A172 (cell line): ENCODE data around the gene NPPA. TPM values are rescaled to one million over a fixed set of nuclear protein-coding genes. Genes with fewer than 3 reads are reported as not detected.
"Not testable (repeated sequence)": the region's sequence is repeated elsewhere in the genome, so short reads cannot be mapped to it uniquely, and the experiment has no call there.

Source experiments
- DNase-seq: peaks from one replicate; pipeline ENCODE4 v3.0.0-alpha.2; 2015; ENCODE audit warnings: low spot score
- total RNA-seq: library from RNA; depleted of rRNA; stranded (reverse); fragments of >200 nt; shearing (Covaris generic); gene quantifications from 2 replicates; pipeline ENCODE4 v1.2.3, GENCODE V29; 2014; rRNA removed

Gene NPPA
- total RNA-seq, 1 experiment from 2014 or later = not detected

GRCh38 chr1:11807133-11807532, 40.5 kb downstream of the NPPA start:
- DNase-seq = no peak

GRCh38 chr1:11806307-11806936, 41.2 kb downstream of the NPPA start:
- DNase-seq = no peak

- peak; percentile 93 for DNase-seq
Measured at GRCh38 chr1:11805422-11806306, 41.9 kb downstream of the NPPA start, which contains the start of the genes CLCN6 and MTHFR. Gene CLCN6, plus strand, starts transcription at chr1:11806191. Its CDS starts 72 bp downstream, at chr1:11806263. Gene MTHFR, minus strand, starts transcription at chr1:11805964. Its CDS starts 2,848 bp downstream, at chr1:11803116.

GRCh38 chr1:11804666-11805421, 42.7 kb downstream of the NPPA start:
- DNase-seq = peak; percentile 32

DNA sequence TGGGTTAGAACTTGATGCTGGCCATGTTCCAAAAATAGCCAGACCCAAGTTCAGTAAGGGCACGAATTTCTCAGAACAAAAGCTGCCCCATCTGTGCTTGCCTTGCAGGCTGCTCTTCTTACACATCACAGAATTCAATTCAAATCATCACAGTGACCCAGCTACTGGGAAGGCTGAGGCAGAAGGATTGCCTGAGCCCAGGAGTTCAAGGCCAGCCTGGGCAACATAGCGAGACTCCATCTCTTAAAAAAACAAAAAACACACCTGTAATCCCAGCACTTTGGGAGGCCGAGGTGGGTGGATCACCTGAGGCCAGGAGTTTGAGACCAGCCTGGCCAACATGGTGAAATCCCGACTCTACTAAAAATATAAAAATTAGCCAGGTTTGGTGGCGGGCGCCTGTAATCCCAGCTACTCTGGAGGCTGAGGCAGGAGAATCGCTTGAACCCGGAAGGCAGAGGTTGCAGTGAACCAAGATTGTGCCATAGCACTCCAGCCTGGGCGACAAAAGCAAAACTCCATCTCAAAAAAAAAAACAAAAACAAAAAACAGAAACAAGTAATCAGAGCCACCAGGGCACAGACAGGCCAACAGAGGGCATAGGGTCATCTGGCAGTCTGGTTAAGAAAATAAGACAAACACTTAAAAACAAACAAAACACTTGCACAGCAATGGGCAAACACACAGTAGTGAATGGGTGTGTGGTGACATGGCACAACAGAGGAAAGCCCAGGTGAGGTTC, 43.5 kb downstream of the NPPA start:
- DNase-seq = not testable (repeated sequence)

DNA sequence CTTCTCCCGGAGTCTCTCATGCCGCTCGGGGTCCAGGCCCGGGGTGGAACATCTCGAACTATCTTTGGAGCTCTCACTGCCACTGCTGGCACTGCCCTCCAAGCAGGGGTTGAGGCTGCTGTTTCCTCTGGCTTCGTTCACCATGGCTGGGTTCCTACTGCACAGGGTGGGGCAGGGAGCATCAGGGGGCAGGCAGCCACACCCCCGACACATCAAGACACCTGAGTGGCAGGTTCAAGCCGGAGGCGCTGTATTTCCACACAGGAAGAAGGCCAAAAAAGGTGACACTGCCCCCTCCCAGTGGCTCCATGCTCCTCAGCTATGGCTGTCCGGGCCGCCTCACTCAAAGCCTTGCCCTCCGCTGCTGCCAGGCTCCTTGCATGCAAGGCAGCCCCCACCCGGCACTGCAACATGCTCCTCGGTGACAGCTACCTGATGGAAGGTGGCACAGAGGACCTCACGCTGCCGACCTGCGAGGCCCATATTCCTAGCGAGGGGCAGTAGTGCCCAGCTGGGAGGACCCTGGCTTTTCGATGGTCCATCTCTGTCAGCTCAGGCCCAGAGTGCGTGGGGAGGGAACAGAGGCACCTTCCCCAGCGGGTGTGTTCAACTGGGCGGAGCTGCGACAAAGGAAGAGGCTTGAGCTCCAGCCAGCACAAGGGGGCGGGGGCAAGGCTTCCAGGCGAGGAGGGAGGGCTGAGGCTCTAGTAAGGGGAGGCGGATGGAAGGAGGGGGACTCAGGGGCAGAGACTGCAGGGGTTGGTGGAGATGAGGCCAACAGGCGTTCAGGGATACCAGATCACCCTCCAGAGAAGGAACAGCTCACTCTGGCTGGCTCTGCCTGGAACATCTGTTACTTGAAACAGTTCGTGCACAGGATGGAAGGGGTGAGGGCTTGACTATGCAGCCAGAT, 44.4 kb downstream of the NPPA start:
- peak; percentile 73 for DNase-seq

- no peak for DNase-seq
Measured at GRCh38 chr1:11802616-11802972, 45.0 kb downstream of the NPPA start.

GRCh38 chr1:11800756-11801433, 46.7 kb downstream of the NPPA start:
- peak; percentile 52 for DNase-seq

GRCh38 chr1:11800391-11800755, 47.2 kb downstream of the NPPA start:
- no peak for DNase-seq

GRCh38 chr1:11799896-11800295, 47.7 kb downstream of the NPPA start:
- DNase-seq = no peak

GRCh38 chr1:11799099-11799498, 48.5 kb downstream of the NPPA start:
- no peak for DNase-seq

DNA sequence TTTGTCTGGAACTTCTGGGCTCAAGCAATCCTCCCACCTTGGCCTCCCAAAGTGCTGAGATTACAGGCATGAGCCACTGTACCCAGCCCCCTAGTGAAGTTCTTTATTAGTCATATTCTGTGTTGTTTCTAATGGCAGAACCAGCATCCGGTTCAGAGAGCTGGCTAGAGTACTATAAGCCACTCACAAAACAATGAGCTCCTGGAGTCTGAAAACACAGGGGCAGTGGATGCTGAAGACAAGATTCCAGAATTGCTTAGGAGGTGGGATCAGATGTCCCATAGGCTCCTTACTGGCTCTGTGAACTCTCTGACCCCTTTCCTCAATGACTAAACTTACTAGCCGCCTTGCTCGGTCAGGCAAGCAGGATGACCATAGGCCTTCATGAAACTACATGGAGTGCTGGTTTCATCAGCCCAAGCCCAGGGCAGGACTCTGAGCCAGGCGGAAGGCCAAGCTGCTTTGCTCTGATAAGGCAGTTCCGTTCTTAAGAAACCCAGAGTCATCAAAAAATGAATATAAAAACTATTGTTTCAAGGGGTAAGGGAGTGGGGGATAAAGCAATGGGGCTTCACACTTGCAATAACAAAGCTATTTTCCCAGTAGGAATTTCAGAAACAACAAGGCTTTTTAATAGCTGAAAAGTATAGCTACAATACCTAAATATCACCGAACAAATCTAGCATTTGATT, 49.9 kb downstream of the NPPA start:
- DNase-seq = no peak

DNA sequence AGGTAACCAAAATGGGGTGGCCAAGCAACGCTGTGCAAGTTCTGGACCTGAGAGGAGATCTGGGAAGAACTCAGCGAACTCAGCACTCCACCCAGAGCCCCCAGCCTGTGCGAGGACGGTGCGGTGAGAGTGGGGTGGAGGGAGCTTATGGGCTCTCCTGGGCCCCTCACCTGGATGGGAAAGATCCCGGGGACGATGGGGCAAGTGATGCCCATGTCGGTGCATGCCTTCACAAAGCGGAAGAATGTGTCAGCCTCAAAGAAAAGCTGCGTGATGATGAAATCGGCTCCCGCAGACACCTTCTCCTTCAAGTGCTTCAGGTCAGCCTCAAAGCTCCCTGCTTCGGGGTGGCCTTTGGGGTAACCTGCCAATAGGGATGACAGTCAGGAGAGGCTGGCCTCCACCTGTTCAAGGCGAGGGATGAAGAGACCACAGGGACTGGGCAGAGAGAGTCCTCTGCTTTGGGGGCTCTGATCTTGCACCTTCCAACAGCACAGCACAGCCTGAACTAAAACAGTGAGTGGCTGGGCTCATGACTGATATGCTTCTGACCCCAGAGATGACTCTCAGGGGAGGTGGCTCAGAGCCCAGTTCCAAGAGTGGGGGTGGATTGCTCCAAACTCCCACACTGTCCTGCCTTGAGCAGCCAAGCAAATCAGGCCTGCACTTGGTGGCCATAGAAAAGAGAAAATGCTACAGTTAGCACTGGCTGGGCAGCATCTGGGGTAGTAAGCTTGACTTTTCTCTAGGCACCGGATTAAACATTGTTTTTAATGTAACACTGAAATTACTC, 51.4 kb downstream of the NPPA start:
- DNase-seq = no peak

Other genes starting within 250 kb of the NPPA start
- 1.3 and 1.9 TPM in 2 replicates for gene FBXO2, start 193.4 kb downstream of the NPPA start, total RNA-seq
- gene FBXO44, start 192.9 kb downstream of the NPPA start, total RNA-seq = 17.6 and 18.5 TPM in 2 replicates
- not detected in 2 replicates for gene FBXO6, start 183.6 kb downstream of the NPPA start, total RNA-seq
- gene MAD2L2, start 166.6 kb downstream of the NPPA start, total RNA-seq = 70.3 and 72.0 TPM in 2 replicates
- 4.0 and 7.0 TPM in 2 replicates for gene DRAXIN, start 156.1 kb downstream of the NPPA start, total RNA-seq
- 36.5 and 41.7 TPM in 2 replicates for gene AGTRAP, start 111.6 kb downstream of the NPPA start, total RNA-seq
- gene C1orf167, start 85.6 kb downstream of the NPPA start, total RNA-seq = not detected in 2 replicates
- 3.5 and 4.6 TPM in 2 replicates for gene MTHFR, start 41.8 kb downstream of the NPPA start, total RNA-seq
- gene CLCN6, start 41.6 kb downstream of the NPPA start, total RNA-seq = 1.3 and 4.1 TPM in 2 replicates
- gene NPPB, start 11.2 kb upstream of the NPPA start, total RNA-seq = 6.5 and 12.8 TPM in 2 replicates
- gene KIAA2013, start 78.6 kb upstream of the NPPA start, total RNA-seq = 37.5 and 42.5 TPM in 2 replicates
- gene PLOD1, start 86.9 kb upstream of the NPPA start, total RNA-seq = 58.0 and 68.4 TPM in 2 replicates
- gene MFN2, start 132.7 kb upstream of the NPPA start, total RNA-seq = 51.1 and 52.2 TPM in 2 replicates
- 22.8 and 41.6 TPM in 2 replicates for gene MIIP, start 171.7 kb upstream of the NPPA start, total RNA-seq
- 0.38 TPM in 1 of 2 replicates, not detected in the other for gene TNFRSF8, start 215.5 kb upstream of the NPPA start, total RNA-seq